K562 (cell line): ENCODE measurements around the gene SLC25A11. TPM values are rescaled to one million over a fixed set of nuclear protein-coding genes. Genes with fewer than 3 reads are reported as not detected.

Experiments
- EP400 ChIP-seq: fragments of 450-650 bp; IDR thresholded peaks from 2 replicates; pipeline ENCODE4 v1.6.1; 2017; ENCODE audit warnings: antibody characterized with exemption, mild to moderate bottlenecking, moderate library complexity
- PHF20 ChIP-seq: fragments of 450-650 bp; IDR thresholded peaks from 2 replicates; pipeline ENCODE4 v1.6.1; 2018; ENCODE audit not compliant: partially characterized antibody
- PHF21A ChIP-seq: fragments of 450-650 bp; IDR thresholded peaks from 2 replicates; pipeline ENCODE4 v1.6.1; 2017; ENCODE audit warnings: low read depth, borderline replicate concordance
- RFX1 ChIP-seq: fragments of 450-650 bp; IDR thresholded peaks from 2 replicates; pipeline ENCODE4 v1.6.1; 2016; ENCODE audit warnings: mild to moderate bottlenecking, moderate library complexity
- SETDB1 ChIP-seq: IDR thresholded peaks from one replicate; pipeline ENCODE4 v1.6.1; 2012; ENCODE audit warnings: low read length, control low read depth, inconsistent platforms
- ZNF239 ChIP-seq: fragments of 250-450 bp; sonication (Bioruptor Pico); IDR thresholded peaks from 2 replicates; pipeline ENCODE4 v1.4.0; 2020; ENCODE audit warnings: mild to moderate bottlenecking
- polyA plus RNA-seq, 8 experiments: library from polyadenylated mRNA; depleted of rRNA in 4 of 8; stranded (reverse) in 5 of 8; unstranded in 3 of 8; fragments of >200 nt; fragmentation: Nextera tagmentation in 2 of 8; fragmentation: Illumina TruSeq in 1 of 8; extraction: Ambion mirVana in 2 of 8; extraction: Trizol in 1 of 8; gene quantifications; 2 replicates each; pipeline versions ENCODE4 v1.2.1 to v1.2.3, GENCODE V29; 2011 to 2014; ENCODE audit warnings: inconsistent platforms in 1 of 8, missing spikeins in 1 of 8
- total RNA-seq, 7 experiments: library from RNA; depleted of rRNA in 6 of 7; stranded (reverse); fragments of >200 nt in 6 of 7; fragmentation: Illumina TruSeq in 2 of 7; extraction: Trizol in 2 of 7; gene quantifications; 2 replicates each; pipeline versions ENCODE4 v1.2.1 to v1.2.3, GENCODE V29; 2011 to 2021; ENCODE audit warnings: low replicate concordance in 1 of 7
- TF ChIP-seq, protein P1 (sequence below): fragments of 450-650 bp; IDR thresholded peaks from 2 replicates; pipeline ENCODE4 v1.6.1; 2016; ENCODE audit warnings: low read depth
- TF ChIP-seq, protein P2 (sequence below): sonication (generic); formaldehyde crosslinking; IDR thresholded peaks from 2 replicates; pipeline ENCODE4 v1.8.1; 2023; ENCODE audit warnings: missing genetic modification reagents, mild to moderate bottlenecking, borderline replicate concordance
- TF ChIP-seq, protein P3 (sequence below): fragments of 200-800 bp; sonication (Bioruptor generic); IDR thresholded peaks from 2 replicates; pipeline ENCODE4 v1.6.1; 2017; ENCODE audit warnings: missing genetic modification characterization, missing compliant biosample characterization
- TF ChIP-seq, protein P4 (sequence below): sonication (generic); formaldehyde crosslinking; IDR thresholded peaks from 2 replicates; pipeline ENCODE4 v1.8.0; 2022; ENCODE audit warnings: mild to moderate bottlenecking, low read depth, missing genetic modification reagents
- TF ChIP-seq, protein P5 (sequence below): sonication (generic); formaldehyde crosslinking; IDR thresholded peaks from 2 replicates; pipeline ENCODE4 v1.9.0; 2022; ENCODE audit warnings: mild to moderate bottlenecking, missing genetic modification reagents

The SLC25A11 gene
- total and polyA plus RNA-seq, 9 of the 15 experiments (the other 6 are each of a cell fraction or from before 2014, with no cell fraction given): 3.1 to 56.7 (median 32.9) TPM

DNA sequence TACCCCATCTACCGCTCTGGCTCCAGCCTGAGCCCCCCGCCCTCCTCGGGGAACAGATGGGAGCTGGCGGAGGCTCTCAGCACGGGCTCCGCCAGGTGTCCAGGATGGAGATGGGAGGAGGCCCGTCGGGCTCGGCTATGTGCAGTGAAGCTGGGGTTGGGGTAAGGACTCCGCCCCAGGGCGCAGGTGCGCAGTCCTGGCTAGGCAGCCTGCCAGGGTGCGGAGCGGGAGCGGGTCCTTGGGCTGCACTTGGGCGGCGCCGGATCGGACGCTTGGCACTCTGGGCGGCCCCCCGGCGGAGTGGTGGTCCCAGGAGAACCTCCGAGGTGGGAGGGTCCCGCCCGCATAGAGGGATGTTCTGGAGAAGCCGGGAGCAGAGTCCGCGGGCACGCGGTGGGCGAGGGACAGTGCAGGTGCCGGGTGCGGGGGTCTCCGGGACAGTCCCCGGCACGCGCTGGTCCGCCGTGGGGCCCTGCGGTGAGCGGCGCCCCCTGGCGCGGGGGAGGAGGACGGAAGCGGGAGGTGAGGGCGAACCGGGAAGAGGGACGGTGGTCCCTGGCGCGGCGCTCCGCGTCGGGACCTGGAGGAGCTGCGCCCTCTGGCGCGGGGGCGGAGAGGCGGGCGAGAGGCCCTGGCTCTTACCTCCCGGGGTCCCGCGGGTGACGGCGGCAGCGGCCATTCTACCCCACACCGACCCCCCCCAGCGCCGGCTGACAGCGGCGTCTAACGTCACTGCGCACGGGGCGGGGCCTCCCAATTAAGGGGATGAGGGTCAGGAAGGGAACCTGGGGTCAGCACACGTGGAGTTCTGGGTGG lies 47.3 kb upstream of the SLC25A11 start, which contains the start of gene CAMTA2 (continued):
- TF ChIP-seq, protein P1, sequence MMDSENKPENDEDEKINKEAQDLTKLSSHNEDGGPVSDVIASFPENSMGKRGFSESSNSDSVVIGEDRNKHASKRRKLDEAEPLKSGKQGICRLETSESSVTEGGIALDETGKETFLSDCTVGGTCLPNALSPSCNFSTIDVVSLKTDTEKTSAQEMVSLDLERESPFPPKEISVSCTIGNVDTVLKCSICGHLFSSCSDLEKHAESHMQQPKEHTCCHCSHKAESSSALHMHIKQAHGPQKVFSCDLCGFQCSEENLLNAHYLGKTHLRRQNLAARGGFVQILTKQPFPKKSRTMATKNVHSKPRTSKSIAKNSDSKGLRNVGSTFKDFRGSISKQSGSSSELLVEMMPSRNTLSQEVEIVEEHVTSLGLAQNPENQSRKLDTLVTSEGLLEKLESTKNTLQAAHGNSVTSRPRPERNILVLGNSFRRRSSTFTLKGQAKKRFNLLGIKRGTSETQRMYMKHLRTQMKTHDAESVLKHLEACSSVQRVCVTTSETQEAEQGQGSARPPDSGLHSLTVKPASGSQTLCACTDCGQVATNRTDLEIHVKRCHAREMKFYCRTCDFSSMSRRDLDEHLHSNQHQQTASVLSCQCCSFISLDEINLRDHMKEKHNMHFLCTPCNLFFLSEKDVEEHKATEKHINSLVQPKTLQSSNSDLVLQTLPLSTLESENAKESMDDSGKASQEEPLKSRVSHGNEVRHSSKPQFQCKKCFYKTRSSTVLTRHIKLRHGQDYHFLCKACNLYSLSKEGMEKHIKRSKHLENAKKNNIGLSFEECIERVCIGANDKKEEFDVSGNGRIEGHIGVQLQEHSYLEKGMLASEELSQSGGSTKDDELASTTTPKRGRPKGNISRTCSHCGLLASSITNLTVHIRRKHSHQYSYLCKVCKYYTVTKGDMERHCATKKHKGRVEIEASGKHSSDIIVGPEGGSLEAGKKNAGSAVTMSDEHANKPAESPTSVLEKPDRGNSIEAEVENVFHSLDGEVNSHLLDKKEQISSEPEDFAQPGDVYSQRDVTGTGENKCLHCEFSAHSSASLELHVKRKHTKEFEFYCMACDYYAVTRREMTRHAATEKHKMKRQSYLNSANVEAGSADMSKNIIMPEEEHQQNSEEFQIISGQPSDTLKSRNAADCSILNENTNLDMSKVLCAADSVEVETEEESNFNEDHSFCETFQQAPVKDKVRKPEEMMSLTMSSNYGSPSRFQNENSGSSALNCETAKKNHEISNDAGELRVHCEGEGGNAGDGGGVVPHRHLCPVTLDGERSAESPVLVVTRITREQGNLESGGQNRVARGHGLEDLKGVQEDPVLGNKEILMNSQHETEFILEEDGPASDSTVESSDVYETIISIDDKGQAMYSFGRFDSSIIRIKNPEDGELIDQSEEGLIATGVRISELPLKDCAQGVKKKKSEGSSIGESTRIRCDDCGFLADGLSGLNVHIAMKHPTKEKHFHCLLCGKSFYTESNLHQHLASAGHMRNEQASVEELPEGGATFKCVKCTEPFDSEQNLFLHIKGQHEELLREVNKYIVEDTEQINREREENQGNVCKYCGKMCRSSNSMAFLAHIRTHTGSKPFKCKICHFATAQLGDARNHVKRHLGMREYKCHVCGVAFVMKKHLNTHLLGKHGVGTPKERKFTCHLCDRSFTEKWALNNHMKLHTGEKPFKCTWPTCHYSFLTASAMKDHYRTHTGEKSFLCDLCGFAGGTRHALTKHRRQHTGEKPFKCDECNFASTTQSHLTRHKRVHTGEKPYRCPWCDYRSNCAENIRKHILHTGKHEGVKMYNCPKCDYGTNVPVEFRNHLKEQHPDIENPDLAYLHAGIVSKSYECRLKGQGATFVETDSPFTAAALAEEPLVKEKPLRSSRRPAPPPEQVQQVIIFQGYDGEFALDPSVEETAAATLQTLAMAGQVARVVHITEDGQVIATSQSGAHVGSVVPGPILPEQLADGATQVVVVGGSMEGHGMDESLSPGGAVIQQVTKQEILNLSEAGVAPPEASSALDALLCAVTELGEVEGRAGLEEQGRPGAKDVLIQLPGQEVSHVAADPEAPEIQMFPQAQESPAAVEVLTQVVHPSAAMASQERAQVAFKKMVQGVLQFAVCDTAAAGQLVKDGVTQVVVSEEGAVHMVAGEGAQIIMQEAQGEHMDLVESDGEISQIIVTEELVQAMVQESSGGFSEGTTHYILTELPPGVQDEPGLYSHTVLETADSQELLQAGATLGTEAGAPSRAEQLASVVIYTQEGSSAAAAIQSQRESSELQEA: no peak
- TF ChIP-seq RFX1 (no peak), ZNF239 (CRISPR knock-in tag) (no peak), PHF21A (no peak), EP400 (peak; percentile 91), SETDB1 (no peak), PHF20 (peak; percentile 87)
- TF ChIP-seq, protein P2, sequence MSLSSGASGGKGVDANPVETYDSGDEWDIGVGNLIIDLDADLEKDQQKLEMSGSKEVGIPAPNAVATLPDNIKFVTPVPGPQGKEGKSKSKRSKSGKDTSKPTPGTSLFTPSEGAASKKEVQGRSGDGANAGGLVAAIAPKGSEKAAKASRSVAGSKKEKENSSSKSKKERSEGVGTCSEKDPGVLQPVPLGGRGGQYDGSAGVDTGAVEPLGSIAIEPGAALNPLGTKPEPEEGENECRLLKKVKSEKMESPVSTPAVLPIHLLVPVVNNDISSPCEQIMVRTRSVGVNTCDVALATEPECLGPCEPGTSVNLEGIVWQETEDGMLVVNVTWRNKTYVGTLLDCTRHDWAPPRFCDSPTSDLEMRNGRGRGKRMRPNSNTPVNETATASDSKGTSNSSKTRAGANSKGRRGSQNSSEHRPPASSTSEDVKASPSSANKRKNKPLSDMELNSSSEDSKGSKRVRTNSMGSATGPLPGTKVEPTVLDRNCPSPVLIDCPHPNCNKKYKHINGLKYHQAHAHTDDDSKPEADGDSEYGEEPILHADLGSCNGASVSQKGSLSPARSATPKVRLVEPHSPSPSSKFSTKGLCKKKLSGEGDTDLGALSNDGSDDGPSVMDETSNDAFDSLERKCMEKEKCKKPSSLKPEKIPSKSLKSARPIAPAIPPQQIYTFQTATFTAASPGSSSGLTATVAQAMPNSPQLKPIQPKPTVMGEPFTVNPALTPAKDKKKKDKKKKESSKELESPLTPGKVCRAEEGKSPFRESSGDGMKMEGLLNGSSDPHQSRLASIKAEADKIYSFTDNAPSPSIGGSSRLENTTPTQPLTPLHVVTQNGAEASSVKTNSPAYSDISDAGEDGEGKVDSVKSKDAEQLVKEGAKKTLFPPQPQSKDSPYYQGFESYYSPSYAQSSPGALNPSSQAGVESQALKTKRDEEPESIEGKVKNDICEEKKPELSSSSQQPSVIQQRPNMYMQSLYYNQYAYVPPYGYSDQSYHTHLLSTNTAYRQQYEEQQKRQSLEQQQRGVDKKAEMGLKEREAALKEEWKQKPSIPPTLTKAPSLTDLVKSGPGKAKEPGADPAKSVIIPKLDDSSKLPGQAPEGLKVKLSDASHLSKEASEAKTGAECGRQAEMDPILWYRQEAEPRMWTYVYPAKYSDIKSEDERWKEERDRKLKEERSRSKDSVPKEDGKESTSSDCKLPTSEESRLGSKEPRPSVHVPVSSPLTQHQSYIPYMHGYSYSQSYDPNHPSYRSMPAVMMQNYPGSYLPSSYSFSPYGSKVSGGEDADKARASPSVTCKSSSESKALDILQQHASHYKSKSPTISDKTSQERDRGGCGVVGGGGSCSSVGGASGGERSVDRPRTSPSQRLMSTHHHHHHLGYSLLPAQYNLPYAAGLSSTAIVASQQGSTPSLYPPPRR: no peak
- TF ChIP-seq, protein P3, sequence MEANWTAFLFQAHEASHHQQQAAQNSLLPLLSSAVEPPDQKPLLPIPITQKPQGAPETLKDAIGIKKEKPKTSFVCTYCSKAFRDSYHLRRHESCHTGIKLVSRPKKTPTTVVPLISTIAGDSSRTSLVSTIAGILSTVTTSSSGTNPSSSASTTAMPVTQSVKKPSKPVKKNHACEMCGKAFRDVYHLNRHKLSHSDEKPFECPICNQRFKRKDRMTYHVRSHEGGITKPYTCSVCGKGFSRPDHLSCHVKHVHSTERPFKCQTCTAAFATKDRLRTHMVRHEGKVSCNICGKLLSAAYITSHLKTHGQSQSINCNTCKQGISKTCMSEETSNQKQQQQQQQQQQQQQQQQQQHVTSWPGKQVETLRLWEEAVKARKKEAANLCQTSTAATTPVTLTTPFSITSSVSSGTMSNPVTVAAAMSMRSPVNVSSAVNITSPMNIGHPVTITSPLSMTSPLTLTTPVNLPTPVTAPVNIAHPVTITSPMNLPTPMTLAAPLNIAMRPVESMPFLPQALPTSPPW: peak; percentile 98
- TF ChIP-seq, protein P4, sequence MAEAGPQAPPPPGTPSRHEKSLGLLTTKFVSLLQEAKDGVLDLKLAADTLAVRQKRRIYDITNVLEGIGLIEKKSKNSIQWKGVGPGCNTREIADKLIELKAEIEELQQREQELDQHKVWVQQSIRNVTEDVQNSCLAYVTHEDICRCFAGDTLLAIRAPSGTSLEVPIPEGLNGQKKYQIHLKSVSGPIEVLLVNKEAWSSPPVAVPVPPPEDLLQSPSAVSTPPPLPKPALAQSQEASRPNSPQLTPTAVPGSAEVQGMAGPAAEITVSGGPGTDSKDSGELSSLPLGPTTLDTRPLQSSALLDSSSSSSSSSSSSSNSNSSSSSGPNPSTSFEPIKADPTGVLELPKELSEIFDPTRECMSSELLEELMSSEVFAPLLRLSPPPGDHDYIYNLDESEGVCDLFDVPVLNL (CRISPR knock-in tag): no peak
- TF ChIP-seq, protein P5, sequence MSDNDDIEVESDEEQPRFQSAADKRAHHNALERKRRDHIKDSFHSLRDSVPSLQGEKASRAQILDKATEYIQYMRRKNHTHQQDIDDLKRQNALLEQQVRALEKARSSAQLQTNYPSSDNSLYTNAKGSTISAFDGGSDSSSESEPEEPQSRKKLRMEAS (CRISPR knock-in tag): peak; percentile 90
